GM21786 (cell line): ENCODE results near the gene BUD31.
"Not testable (repeated sequence)": the region's sequence is repeated elsewhere in the genome, so short reads cannot be mapped to it uniquely, and the experiment has no call there.

Source experiments
- ATAC-seq: cut with Tn5 transposase; IDR thresholded peaks from one replicate; pipeline ENCODE4 v1.9.1; 2021; ENCODE audit not compliant: unreplicated experiment

Gene BUD31

GRCh38 chr7:99408379-99409191 lies at the start of gene BUD31, which contains the start of gene PDAP1:
Gene BUD31, plus strand, starts transcription at chr7:99408969. Its CDS starts 2,124 bp downstream, at chr7:99411093.
Gene PDAP1, minus strand, starts transcription at chr7:99408597. Its CDS starts 49 bp downstream, at chr7:99408548.
- ATAC-seq = peak; percentile 81

- ATAC-seq = no peak
Observed at GRCh38 chr7:99359465-99360154, 49.2 kb upstream of the BUD31 start.

GRCh38 chr7:99362801-99363200 lies 46.0 kb upstream of the BUD31 start:
- no peak for ATAC-seq

- ATAC-seq = no peak
Observed at GRCh38 chr7:99363286-99363685, 45.5 kb upstream of the BUD31 start.

GRCh38 chr7:99365318-99366141 lies 43.2 kb upstream of the BUD31 start:
- no peak for ATAC-seq

- no peak for ATAC-seq
Observed at GRCh38 chr7:99366646-99367045, 42.1 kb upstream of the BUD31 start.

GRCh38 chr7:99368750-99369389 lies 39.9 kb upstream of the BUD31 start:
- no peak for ATAC-seq

- ATAC-seq = no peak
Observed at GRCh38 chr7:99369767-99370391, 38.9 kb upstream of the BUD31 start.

GRCh38 chr7:99371376-99371920 lies 37.3 kb upstream of the BUD31 start:
- no peak for ATAC-seq

- ATAC-seq = no peak
Observed at GRCh38 chr7:99372275-99373090, 36.3 kb upstream of the BUD31 start.

GRCh38 chr7:99373091-99374066 lies 35.4 kb upstream of the BUD31 start:
- ATAC-seq = no peak

- ATAC-seq = peak; percentile 55
Observed at GRCh38 chr7:99374111-99375064, 34.4 kb upstream of the BUD31 start, which contains the start of gene ARPC1B. Gene ARPC1B, plus strand, starts transcription at chr7:99374730. Its CDS starts 10,985 bp downstream, at chr7:99385715.

- peak; percentile 40 for ATAC-seq
Observed at GRCh38 chr7:99375070-99375807, 33.5 kb upstream of the BUD31 start.

GRCh38 chr7:99379043-99379577 lies 29.7 kb upstream of the BUD31 start:
- ATAC-seq = peak; percentile 21

- not testable (repeated sequence) for ATAC-seq
Observed at GRCh38 chr7:99379693-99380031, 29.1 kb upstream of the BUD31 start.
